ENCODE measurements around the gene BEND6. TPM values are rescaled to one million over a fixed set of nuclear protein-coding genes. Genes with fewer than 3 reads are reported as not detected.
"Not testable (repeated sequence)": the region's sequence is repeated elsewhere in the genome, so short reads cannot be mapped to it uniquely, and the experiment has no call there.

Gene BEND6
- total RNA-seq, 1 donor from 2014 or later = 0.53 TPM

GRCh38 chr6:56977192-56977591, 22.3 kb downstream of the BEND6 start:
- DNase-seq (ENCODE audit: extremely low read depth, low read depth, low spot score) = no peak

- DNase-seq (ENCODE audit: extremely low read depth, low read depth, low spot score) = no peak
Measured at GRCh38 chr6:56978530-56978929, 23.6 kb downstream of the BEND6 start.

- no peak for DNase-seq (ENCODE audit: extremely low read depth, low read depth, low spot score)
Measured at GRCh38 chr6:56984361-56984760, 29.5 kb downstream of the BEND6 start.

- no peak for DNase-seq (ENCODE audit: extremely low read depth, low read depth, low spot score)
Measured at GRCh38 chr6:56984884-56985283, 30.0 kb downstream of the BEND6 start.

GRCh38 chr6:56986611-56987010, 31.7 kb downstream of the BEND6 start:
- no peak for DNase-seq (ENCODE audit: extremely low read depth, low read depth, low spot score)

GRCh38 chr6:56988145-56988544, 33.2 kb downstream of the BEND6 start:
- no peak for DNase-seq (ENCODE audit: extremely low read depth, low read depth, low spot score)

- no peak for DNase-seq (ENCODE audit: extremely low read depth, low read depth, low spot score)
Measured at GRCh38 chr6:56992036-56992435, 37.1 kb downstream of the BEND6 start.

GRCh38 chr6:56992703-56993102, 37.8 kb downstream of the BEND6 start:
- DNase-seq (ENCODE audit: extremely low read depth, low read depth, low spot score) = no peak

GRCh38 chr6:56995347-56995902, 40.5 kb downstream of the BEND6 start:
- DNase-seq (ENCODE audit: extremely low read depth, low read depth, low spot score) = no peak

- no peak for DNase-seq (ENCODE audit: extremely low read depth, low read depth, low spot score)
Measured at GRCh38 chr6:56996401-56996800, 41.5 kb downstream of the BEND6 start.

GRCh38 chr6:56999049-56999448, 44.1 kb downstream of the BEND6 start:
- no peak for DNase-seq (ENCODE audit: extremely low read depth, low read depth, low spot score)

GRCh38 chr6:56999748-57000147, 44.8 kb downstream of the BEND6 start:
- not testable (repeated sequence) for DNase-seq (ENCODE audit: extremely low read depth, low read depth, low spot score)

GRCh38 chr6:57002197-57002596, 47.3 kb downstream of the BEND6 start:
- no peak for DNase-seq (ENCODE audit: extremely low read depth, low read depth, low spot score)

GRCh38 chr6:57004292-57004691, 49.4 kb downstream of the BEND6 start:
- DNase-seq (ENCODE audit: extremely low read depth, low read depth, low spot score) = no peak

- no peak for DNase-seq (ENCODE audit: extremely low read depth, low read depth, low spot score)
Measured at GRCh38 chr6:57006101-57006500, 51.2 kb downstream of the BEND6 start.

- DNase-seq (ENCODE audit: extremely low read depth, low read depth, low spot score) = not testable (repeated sequence)
Measured at GRCh38 chr6:57008069-57008468, 53.2 kb downstream of the BEND6 start.

GRCh38 chr6:57013521-57013926, 58.6 kb downstream of the BEND6 start:
- no peak for DNase-seq (ENCODE audit: extremely low read depth, low read depth, low spot score)

GRCh38 chr6:57017069-57017468, 62.2 kb downstream of the BEND6 start:
- no peak for DNase-seq (ENCODE audit: extremely low read depth, low read depth, low spot score)

GRCh38 chr6:57017841-57018240, 62.9 kb downstream of the BEND6 start:
- DNase-seq (ENCODE audit: extremely low read depth, low read depth, low spot score) = no peak

- DNase-seq (ENCODE audit: extremely low read depth, low read depth, low spot score) = no peak
Measured at GRCh38 chr6:57019434-57019833, 64.5 kb downstream of the BEND6 start.

- peak; percentile 34 for DNase-seq (ENCODE audit: extremely low read depth, low read depth, low spot score)
Measured at GRCh38 chr6:57021086-57021720, 66.3 kb downstream of the BEND6 start.

GRCh38 chr6:57024321-57024720, 69.4 kb downstream of the BEND6 start:
- DNase-seq (ENCODE audit: extremely low read depth, low read depth, low spot score) = no peak

- DNase-seq (ENCODE audit: extremely low read depth, low read depth, low spot score) = no peak
Measured at GRCh38 chr6:57024775-57025174, 69.9 kb downstream of the BEND6 start.
